NCI-H1105 (cell line): ENCODE data around the gene DYNC2H1.

Experiments used
- DNase-seq: peaks from one replicate; lab custom pipeline; 2025; lab: John Stamatoyannopoulos, UW

The DYNC2H1 gene

DNA sequence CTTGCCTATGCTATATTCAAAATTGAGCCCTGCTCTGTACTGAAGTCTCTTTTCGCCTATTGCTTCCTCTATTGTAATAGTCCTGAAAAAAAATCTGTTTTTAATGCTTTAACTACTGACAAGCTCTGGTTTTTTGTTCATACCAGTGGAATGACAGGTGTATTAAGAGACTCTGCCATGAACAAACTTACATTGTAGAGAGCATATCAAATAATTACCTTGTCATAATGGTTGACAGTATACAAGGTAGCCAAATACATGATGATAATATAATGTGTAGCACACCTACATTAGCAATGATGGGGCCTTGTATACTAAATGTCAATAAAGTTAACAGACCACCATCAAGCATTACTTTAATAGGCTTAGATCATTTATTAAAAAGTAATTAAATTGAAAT lies 175.0 kb downstream of the DYNC2H1 start:
- DNase-seq = no peak

DNA sequence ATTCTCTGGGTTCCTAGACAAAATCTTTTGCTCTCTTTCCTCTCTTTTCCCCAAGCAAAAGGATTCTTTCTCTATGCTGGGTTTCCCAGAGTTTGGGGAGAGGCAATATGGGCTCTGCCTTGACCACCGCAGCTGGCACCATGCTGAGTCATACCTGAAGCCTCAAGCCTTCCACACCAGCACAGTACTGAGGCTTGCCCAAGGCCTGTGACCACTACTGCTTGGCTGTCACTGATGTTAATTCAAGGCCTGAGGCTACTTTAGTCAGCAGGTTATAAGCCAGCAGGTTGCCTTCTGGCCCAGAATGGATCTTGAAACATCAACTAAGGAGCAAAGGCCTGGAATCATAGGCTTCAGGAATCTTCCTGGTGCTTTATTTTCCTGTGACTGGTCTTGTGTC lies 185.3 kb downstream of the DYNC2H1 start:
- no peak for DNase-seq

DNA sequence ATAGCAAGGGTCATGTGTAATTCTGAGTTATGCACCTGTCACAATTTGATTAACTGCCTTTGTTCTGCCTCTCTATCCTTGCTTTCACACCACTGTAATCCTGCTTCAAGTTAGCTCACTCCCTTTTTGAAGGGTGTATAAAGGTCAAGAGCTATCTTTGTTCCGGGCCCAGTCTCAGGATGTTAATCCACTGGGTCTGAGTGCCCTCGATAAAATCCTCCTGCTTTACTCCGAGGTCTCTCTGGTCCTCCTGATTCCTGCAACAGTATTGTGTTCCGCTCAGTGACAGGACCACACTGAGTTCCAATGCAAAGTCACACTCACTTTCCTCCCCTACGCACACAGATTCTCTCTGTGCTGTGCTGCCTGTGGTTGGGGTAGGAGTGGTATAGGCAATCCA lies 186.5 kb downstream of the DYNC2H1 start:
- DNase-seq = no peak

DNA sequence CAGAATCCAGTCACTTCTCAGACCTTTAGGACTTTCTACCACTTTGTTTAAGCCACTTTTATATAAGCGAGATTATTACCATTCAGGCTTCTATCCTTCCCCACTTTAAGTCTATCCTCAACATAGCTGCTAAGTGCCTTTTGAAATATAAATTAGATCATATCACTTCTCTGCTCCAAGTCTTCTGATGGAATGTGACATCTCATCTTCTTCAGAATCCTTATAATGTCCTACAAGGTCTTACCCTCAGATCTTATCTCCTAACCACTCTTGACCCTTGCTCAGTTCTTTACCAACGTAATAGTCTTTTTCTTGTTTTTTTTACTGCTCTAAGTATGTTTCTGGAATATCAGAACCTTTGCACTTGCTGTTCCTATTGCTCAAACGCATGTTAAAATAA lies 188.7 kb downstream of the DYNC2H1 start:
- DNase-seq = no peak

DNA sequence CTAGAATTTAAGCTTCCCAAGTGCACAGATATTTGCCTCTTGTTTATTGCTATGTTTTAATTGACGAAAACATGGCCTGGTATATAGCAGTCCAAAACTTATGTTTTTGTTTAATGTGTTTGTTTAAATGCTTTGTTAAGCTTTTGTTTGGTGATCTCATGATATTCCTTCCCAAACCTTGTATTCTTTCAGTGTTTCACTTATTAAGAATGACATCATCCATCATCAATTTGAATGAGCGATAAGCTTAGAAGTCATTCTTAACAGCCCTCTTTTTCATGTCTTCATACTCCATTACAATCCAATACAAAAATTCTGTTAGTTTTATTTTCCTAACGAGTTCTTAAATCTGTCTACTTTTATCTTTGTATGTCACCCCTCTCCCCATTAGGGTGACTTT lies 206.0 kb downstream of the DYNC2H1 start:
- no peak for DNase-seq

DNA sequence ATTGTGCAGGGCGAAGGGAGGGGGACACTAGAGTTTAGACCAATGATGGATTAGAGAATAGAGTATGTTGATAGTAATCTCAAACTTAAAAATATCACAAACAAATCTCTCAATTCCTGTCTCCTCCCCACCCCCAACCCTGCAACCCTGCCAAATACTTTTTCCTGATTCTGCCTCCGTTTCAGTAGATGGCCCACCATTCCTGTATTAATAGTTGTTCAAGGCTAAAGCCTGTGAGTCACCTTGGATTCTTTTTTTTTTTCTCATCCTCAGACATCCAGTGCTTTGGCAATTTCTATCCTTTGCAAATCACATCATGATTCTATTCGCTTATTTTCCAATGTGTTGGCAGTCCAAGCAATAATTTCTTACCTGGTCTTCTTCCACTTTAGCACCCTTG lies 207.9 kb downstream of the DYNC2H1 start:
- DNase-seq = no peak

DNA sequence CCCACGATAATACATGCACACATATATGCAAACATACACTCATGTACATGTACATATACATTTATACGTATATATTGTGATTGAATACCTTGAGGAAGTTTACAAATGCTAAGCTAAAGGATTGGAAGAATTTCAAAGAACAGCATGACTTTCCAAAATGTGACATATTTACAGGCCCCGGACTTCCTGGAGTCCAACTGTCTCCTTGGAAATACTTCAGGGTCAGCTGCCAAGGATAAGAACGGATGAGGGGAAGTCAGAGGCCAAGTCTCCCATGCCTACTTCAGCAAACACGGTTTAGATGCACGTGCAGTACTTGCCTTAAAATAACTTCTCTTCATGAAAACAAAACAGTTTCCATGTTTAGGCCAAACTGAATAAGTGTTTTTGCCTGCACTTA lies 213.6 kb downstream of the DYNC2H1 start:
- no peak for DNase-seq

DNA sequence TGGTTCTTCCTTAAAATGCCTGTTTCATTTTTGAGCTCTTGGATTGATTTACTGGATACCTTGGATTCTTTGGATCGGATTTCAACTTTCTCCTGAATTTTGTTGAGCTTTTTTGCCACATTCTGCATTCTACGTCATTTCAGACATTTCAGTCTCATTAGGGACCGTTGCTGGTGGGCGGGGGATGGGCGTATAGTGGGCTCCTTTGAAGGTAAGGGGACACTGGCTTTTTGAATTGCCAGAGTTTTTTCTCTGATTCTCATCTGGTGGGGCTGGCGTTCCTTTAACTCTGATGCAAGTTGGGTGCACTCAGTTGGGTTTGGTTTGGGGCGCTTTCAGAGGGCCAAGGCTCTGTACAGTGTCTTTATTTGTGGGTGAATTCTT lies 216.5 kb downstream of the DYNC2H1 start:
- no peak for DNase-seq

DNA sequence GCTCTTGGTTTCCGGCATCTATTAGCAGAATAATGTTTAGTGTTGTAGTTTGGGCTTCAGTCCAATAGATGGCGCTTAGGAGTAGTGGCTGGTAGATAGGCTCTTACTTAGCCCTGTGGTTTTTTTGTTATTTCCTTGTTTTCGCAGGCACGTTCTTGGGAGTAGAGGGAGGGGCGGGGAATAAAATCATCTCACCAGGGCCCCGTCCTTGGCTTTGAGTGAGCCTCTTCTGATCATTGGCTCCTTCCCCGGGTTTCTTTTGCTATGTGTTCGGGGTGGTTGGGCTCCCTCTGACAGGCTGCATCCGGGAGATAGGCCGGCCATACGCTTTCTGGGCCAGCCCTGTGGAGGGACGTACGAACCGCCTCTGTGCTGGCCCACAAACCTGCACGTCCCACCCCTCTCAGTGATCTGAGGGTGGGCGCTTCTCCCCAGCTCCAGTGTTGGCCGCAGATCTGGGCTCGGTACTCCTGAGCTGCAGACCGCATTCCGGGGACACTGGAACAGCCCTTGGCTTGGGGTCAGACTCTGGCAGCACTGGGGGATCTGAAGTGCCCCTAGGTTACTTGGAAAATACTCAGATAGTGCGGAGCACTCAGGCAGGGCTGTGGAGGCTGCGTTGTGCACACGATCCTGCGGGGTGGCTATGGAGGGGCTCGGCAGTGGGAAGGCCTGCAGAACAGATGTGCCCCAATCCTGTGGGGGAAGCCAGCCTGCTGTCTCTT lies 217.0 kb downstream of the DYNC2H1 start:
- DNase-seq = peak; percentile 18

DNA sequence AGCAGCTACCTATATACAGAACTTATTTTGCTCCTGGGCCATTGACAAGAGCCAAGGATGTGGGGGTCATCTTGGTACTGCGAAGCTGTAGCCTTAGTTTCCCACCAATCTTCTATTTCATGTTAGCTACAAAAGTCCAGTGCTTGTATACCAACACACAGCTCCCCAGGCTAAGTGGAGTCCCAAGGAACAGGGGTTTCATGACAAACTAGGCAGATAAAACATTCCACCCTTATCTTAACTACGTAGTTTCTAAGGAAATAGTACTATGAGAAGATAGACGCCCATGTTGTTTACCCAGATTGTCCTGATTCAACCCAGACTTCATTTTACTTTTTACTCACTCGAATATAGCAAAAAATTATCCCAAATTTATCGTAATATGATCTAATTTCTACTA lies 218.5 kb downstream of the DYNC2H1 start:
- DNase-seq = no peak

DNA sequence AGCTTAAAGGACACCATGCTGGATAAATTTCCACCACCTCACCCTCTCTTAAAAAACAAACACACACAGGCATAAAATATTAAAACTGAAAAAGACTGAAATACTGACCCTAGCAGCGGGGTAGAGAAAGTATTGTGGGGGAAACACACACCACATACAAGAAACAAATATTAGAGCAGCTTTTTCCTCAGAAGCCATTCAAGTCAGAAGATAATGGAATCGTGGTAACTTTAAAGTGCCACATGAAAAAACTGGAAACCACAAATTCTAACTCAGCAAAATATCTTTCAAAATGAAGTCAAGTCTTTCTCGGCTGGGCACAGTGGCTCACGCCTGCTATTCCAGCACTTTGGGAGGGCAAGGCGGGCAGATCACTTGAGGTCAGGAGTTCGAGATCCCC lies 223.2 kb downstream of the DYNC2H1 start:
- DNase-seq = no peak

DNA sequence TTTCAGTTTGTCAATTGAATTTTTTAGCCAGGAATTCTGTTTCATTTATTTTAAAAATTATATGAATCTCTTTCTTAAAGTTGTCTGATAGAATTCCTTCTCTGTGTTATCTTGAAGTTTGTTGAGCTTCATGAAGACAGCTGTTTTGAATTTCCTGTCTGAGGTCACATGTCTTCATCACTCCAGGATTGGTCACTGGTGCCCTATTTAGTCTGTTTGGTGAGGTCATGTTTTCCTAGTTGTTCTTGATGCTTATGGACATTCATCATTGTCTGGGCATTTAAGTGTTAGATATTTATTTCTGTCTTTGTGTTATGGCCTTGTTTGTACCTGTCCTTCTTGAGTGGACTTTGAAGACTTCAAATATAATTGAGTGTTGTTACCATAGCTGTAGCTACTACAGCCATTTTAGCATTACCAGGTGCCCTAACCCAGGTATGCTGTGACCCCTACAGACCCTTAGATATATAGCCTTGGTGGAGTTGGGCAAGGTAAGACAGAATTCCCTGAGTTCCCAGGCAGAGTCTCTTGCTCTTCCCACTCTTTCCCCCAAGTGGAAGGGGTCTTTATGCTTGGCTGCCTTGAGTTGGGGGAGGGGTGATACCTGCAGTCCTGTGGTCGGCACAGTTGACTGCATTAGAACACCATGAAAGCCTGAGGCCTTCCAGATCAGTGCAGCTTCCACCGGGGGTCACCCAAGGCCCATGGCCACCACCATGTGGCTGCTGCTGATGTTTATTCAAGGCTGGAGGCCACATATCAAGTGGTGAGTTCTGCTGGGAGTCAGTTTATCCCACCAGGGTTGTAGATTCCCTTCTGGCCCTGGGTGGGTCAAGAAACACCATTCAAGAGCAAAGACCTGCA lies 229.6 kb downstream of the DYNC2H1 start:
- DNase-seq = no peak

DNA sequence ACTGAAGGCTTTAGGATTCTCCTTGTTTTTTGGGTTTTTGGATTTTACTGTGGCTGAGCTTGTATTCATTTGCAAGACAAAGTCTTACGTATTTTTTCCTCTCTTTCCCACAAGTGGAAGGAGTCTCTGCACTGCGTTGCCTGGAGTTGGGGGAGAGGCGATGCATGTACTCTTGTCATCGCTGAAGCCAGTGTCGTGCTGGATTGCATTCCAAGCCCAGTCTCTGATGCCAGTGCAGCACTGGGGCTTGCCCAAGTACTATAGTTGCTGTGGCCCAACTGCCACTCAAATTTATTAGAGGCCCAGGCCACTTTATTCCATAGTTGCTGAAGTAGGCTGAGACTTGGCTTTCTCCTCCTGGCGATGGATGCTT lies 230.2 kb downstream of the DYNC2H1 start:
- DNase-seq = no peak

DNA sequence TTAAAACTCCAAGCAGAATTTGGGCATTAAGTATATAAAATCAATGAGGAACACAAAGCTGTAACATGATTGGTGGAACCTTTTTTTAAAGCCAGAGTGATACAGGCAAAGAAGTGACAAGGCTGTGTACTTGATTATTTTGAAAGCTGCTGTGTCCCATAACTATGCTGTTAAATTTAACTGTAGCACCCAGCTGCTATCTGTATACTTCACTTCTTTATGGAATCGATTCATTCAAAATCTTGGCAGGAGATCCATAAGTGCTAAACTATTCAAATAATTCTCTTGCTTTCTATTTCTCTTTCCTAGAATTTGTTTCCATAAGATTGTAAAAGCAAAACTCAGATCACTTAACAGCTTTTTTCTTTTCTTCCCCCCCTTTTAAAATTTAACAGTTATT lies 231.7 kb downstream of the DYNC2H1 start:
- no peak for DNase-seq

DNA sequence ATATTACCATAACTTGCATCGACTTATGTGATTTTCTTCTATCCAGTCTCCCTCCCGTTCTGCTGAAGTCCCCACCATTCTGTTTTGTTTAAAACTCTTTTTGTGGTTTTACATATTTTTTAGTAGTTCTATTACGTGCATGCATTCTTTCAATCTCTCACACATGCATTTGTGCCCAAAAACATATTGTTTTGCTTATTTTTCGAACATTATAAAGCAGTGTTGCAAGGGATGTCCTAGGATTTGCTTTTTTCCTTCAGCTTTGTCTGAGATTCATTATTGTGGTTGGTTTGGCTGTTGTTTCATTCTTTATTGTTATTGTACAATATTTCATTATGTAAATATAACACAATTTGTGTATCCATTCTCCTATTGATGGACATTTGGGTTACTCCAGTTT lies 235.7 kb downstream of the DYNC2H1 start:
- no peak for DNase-seq

DNA sequence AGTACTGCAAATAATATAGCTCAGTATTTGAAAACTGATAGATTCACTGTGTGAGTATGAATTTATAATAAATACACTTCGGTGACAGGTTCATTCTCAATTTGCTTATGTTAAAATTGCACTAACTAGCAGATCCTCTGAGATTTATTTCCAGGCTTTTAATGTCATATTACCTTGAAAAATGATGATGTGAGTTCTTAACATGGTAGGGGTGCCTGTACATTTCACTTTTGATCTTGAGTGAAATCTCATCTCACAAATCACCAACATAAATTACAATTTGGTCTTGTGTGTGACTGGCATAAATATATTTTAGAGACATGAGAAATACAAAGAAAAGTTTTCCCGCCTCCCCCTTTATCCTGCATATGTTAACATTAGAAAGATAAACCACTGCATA lies 240.4 kb downstream of the DYNC2H1 start:
- no peak for DNase-seq

DNA sequence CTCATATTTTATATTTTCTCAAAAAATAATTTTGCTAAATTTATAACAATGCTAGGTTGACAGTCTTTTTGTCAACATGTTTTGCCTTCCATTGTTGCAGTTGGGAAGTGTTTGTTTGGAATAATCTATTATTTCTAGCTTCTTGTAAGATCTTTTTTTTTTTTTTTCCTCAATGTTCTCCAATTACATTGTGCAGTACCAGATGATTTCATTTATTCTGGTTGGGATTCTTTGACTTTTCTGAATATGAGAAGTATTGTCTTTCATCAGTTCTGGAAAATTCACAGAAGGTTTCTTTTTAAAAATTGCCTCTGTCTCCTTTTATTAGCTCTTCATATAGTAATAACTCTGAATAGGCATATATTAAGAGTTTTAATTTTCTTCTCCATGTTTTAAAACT lies 245.4 kb downstream of the DYNC2H1 start:
- no peak for DNase-seq

DNA sequence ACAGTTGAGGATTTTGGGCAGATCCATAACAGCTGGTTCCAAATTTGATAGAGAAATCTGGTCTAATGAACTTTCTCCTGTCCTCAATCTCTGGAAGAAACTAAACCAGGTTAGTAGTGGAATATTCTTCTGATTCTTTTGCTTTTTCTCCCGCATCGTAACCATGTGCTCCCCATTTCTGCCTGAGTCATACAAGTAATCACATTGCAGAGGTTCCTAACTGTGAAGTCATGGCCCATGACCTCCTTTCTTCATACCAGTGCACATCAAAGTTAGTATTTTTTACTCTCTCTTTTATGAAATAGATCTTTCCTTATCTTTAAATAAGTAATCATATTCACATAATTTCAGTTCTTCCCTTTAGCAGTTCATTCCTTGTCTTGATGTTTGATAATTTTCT lies 249.0 kb downstream of the DYNC2H1 start:
- DNase-seq = no peak

DNA sequence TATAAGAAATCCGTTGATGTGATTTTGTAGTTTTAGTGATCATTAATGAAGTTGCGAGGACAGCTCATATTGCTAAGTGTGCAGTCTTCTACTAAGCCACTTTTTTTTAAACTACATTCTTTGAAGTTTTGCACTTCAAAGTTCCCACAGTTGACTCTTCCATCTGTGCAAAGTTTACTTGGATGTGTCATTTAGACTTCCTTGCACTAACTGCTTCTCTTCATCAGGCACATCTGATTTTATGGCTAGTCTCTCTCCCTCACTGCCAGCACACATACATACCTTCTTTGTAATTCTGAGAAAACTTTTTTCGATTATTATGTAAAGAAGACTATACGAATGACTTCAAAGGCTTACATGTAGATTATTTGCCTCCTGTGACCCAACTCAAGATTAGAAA lies 250.0 kb downstream of the DYNC2H1 start:
- no peak for DNase-seq

DNA sequence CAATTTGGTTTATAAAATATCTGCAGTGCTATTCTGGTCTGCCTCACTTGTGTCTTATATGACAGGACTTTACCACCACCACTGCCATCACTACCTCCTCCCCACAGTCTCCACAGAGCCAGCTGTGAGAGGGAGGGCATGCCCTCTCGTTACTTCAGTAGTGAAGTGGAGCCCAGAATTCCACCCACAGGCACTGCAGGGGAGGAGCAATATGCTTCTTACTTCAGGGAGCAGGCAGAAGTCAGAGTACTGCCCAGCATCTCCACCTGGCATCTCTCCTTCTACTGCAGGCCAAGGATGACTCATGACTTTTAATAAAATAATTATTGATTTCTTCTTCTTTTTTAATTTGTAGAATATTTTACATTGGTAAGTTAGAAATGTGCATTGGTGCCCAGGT lies 255.5 kb downstream of the DYNC2H1 start:
- DNase-seq = no peak

DNA sequence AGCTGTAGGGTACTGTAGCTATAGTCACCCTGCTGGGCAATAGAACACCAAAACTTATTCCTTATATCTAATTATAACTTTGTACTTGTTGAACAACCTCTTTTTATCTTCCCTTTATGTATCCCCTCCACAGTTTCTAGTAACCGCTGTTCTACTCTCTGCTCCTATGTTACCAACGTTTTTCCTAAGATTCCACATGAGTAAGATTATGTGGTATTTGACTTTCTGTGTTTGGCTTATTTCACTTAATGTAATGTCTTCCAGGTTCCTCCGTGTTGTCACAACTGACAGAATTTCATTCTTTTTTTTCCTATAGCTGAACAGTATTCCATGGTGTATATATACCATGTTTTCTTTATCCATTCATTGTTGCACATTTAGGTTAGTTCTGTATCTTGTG lies 258.4 kb downstream of the DYNC2H1 start:
- DNase-seq = no peak

DNA sequence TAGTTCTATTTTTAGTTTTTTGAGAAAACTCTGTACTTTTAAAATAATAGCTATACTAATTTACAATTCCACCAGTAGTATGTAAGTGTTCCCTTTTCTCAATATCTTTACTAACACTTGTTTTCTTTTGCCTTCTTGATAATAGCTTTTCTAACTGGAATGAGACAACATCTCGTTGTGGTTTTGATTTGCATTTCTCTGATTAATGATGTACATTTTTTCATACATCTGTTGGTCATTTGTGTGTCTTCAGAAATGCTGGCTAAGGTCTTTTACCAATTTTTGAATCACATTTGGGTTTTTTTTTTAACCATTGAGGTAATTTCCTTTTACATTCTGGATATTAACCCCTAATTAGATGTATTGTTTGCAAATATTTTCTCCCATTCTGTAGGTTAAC lies 258.9 kb downstream of the DYNC2H1 start:
- DNase-seq = no peak

DNA sequence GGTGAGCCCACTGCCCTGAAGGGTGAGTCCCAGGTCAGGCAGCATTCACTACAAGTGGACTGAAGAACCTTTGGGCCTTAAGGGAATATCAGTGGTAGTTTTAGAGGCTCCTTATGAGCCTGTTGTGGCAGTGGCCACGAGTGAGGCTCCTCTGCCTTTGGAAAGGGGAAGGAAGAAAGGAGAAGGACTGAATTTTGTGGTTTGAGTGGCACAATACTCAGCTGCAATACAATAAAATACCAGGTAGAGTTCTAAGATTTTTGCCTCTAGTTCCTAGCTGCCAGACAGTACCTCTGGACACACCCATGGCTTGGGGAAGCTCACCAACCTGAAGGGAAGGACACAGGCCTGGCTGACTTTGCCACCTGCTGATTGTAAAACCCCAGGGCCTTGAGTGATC lies 260.9 kb downstream of the DYNC2H1 start:
- DNase-seq = no peak

DNA sequence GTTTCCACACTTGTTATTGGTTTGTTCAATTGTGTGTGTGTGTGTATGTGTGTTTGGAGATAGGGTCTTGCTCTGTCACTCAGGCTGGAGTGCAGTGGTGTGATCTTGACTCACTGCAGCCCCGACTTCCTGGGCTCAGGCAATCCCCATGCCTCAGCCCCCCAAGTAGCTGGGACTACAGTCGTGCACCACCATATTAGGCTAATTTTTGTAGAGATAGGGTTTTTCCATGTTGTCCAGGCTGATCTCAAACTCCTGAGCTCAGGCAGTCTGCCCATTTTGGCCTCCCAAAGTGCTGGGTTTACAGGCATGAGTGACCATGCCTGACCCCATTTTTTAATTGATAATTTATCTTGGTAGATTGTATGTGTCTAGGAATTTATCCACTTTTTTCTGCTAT lies 263.7 kb downstream of the DYNC2H1 start:
- no peak for DNase-seq
